ENCODE measurements around the gene CNTROB.

DNA sequence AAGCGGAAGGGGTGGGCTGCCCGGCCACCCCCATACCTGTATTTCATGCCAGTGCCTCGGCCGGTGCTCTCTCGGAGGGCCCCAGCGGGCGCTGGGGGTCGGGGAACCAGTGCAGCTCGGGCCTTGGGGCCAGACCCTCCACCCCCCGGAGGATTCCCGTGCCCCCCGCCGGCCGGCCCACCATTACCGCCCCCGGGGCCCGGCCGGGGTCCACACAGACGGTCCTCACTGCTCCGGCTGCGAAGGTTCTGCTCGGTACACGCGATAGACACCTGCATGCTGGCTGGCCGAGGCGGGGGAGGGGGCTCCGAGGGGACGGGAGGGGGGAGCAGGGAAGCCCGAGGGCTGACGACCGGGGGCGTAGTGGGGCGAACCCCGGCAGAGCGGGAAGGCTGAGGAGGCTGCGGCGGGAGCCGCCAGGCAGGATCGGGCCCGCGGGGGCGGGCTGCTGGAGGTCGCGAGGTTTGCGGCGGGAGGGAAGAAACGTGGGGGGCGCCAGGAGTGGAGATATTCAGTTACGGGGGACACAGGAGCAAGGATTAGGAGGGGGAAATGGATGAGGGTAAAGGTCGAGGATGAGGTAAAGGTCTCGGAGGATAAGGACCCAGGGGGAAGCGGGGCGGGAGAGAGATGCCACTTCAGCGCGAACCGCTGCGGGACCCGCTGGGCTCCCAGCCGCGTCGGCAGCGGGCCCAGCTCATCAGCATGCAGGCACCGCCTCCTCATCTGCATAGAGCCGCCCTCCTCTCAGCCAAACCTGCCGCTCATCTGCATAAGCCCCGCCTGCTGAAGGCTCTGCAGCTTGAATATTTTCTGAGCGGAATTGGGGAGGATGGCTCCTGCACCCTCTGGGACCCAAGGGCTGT, 2.6 kb upstream of the CNTROB start, which contains the start of gene KCNAB3:
- TF ChIP-seq ZNF132 (tag by site-specific recombination; IDR thresholded peaks at IDR 0.05; ENCODE audit: borderline replicate concordance), result no peak
- TF ChIP-seq, protein P1, sequence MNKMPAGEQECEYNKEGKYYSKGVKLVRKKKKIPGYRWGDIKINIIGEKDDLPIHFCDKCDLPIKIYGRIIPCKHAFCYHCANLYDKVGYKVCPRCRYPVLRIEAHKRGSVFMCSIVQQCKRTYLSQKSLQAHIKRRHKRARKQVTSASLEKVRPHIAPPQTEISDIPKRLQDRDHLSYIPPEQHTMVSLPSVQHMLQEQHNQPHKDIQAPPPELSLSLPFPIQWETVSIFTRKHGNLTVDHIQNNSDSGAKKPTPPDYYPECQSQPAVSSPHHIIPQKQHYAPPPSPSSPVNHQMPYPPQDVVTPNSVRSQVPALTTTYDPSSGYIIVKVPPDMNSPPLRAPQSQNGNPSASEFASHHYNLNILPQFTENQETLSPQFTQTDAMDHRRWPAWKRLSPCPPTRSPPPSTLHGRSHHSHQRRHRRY (tag by site-specific recombination; IDR thresholded peaks at IDR 0.05), result no peak
- TF ChIP-seq, protein P2, sequence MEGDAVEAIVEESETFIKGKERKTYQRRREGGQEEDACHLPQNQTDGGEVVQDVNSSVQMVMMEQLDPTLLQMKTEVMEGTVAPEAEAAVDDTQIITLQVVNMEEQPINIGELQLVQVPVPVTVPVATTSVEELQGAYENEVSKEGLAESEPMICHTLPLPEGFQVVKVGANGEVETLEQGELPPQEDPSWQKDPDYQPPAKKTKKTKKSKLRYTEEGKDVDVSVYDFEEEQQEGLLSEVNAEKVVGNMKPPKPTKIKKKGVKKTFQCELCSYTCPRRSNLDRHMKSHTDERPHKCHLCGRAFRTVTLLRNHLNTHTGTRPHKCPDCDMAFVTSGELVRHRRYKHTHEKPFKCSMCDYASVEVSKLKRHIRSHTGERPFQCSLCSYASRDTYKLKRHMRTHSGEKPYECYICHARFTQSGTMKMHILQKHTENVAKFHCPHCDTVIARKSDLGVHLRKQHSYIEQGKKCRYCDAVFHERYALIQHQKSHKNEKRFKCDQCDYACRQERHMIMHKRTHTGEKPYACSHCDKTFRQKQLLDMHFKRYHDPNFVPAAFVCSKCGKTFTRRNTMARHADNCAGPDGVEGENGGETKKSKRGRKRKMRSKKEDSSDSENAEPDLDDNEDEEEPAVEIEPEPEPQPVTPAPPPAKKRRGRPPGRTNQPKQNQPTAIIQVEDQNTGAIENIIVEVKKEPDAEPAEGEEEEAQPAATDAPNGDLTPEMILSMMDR (tag by site-specific recombination; IDR thresholded peaks at IDR 0.05), result no peak

All from HEK293 (cell line).